ENCODE data around the gene SHCBP1L.

DNA sequence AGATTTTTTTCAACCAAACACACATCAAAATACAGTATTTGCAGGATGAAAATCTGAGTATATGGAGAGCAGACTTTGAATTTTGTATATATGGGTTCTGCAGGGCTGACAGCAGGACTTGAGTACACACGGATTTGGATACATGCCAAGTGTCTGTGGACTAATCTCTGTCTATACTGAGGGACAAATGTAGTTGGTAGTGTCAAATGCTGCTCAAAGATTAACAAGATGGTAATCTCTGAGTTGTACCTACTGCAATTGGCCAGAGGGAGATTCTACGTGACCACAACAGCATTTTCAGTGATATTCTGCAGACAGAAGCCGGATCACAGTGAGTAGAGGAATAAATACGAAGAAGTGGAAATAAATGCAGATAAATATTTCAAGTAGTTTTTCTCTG, 43.4 kb downstream of the SHCBP1L start:
- TF ChIP-seq POLR2A (IDR thresholded peaks at IDR 0.05) = no peak
- TF ChIP-seq, protein P1, sequence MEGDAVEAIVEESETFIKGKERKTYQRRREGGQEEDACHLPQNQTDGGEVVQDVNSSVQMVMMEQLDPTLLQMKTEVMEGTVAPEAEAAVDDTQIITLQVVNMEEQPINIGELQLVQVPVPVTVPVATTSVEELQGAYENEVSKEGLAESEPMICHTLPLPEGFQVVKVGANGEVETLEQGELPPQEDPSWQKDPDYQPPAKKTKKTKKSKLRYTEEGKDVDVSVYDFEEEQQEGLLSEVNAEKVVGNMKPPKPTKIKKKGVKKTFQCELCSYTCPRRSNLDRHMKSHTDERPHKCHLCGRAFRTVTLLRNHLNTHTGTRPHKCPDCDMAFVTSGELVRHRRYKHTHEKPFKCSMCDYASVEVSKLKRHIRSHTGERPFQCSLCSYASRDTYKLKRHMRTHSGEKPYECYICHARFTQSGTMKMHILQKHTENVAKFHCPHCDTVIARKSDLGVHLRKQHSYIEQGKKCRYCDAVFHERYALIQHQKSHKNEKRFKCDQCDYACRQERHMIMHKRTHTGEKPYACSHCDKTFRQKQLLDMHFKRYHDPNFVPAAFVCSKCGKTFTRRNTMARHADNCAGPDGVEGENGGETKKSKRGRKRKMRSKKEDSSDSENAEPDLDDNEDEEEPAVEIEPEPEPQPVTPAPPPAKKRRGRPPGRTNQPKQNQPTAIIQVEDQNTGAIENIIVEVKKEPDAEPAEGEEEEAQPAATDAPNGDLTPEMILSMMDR (IDR thresholded peaks at IDR 0.05) = no peak

All from breast epithelium (tissue), 3 donors.